PC-9 (cell line): ENCODE data around the gene OSBPL8.

Source experiments
- CTCF ChIP-seq: fragments of 200-600 bp; sonication (generic); conservative IDR thresholded peaks from 2 replicates; pipeline ENCODE4 v1.6.1; 2017; ENCODE audit warnings: mixed run types, antibody characterized with exemption, mild to moderate bottlenecking, moderate library complexity
- EZH2 ChIP-seq: fragments of 200-600 bp; sonication (generic); IDR thresholded peaks from 2 replicates; pipeline ENCODE4 v1.8.0; 2017; ENCODE audit warnings: antibody characterized with exemption, low read depth

GRCh38 chr12:76504606-76505005 lies 55.0 kb downstream of the OSBPL8 start:
- TF ChIP-seq CTCF = no peak
- no peak for TF ChIP-seq EZH2
